MM.1S (cell line): ENCODE data around the gene CDC34.

ENCODE experiments used
- DNase-seq: peaks from one replicate; pipeline ENCODE4 v3.0.0-alpha.2; 2015
- H2AFZ ChIP-seq: fragments of 300-600 bp; sonication (generic); 2 replicates; pipeline ENCODE4 v1.6.0; 2016; ENCODE audit warnings: antibody characterized with exemption, low read length
- H3F3A ChIP-seq: fragments of 300-600 bp; sonication (generic); 2 replicates; pipeline ENCODE4 v1.6.1; 2016; ENCODE audit warnings: mild to moderate bottlenecking, antibody characterized with exemption, low read length, moderate library complexity, mixed read lengths; ENCODE audit not compliant: insufficient read depth
- H3K27ac ChIP-seq: fragments of 300-600 bp; sonication (generic); 2 replicates; pipeline ENCODE4 v1.5.1; 2016; ENCODE audit warnings: mild to moderate bottlenecking, low read length
- H3K27me3 ChIP-seq: fragments of 300-600 bp; sonication (generic); replicated peaks from 2 replicates; pipeline ENCODE4 v1.6.0; 2016; ENCODE audit warnings: low read length; ENCODE audit not compliant: insufficient read depth
- H3K36me3 ChIP-seq: fragments of 300-600 bp; sonication (generic); replicated peaks from 2 replicates; pipeline ENCODE4 v1.6.1; 2016; ENCODE audit warnings: mild to moderate bottlenecking, low read length, mixed read lengths; ENCODE audit not compliant: insufficient read depth
- H3K4me1 ChIP-seq: fragments of 300-600 bp; sonication (generic); 2 replicates; pipeline ENCODE4 v1.6.1; 2016; ENCODE audit warnings: low read length, mixed read lengths
- H3K4me2 ChIP-seq: fragments of 300-600 bp; sonication (generic); 2 replicates; pipeline ENCODE4 v1.6.0; 2016; ENCODE audit warnings: low read depth, low read length
- H3K4me3 ChIP-seq: fragments of 300-600 bp; sonication (generic); 2 replicates; pipeline ENCODE4 v1.5.1; 2016; ENCODE audit warnings: low read length, mixed read lengths
- H3K79me2 ChIP-seq: fragments of 300-600 bp; sonication (generic); 2 replicates; pipeline ENCODE4 v1.6.1; 2016; ENCODE audit warnings: mixed run types, low read length, mixed read lengths
- H3K9ac ChIP-seq: fragments of 300-600 bp; sonication (generic); 2 replicates; pipeline ENCODE4 v1.6.1; 2016; ENCODE audit warnings: low read length, mixed read lengths
- H3K9me2 ChIP-seq: fragments of 300-600 bp; sonication (generic); replicated peaks from 2 replicates; pipeline ENCODE4 v1.6.1; 2016; ENCODE audit warnings: mild to moderate bottlenecking, low read length, mixed read lengths; ENCODE audit not compliant: insufficient read depth
- H3K9me3 ChIP-seq: fragments of 300-600 bp; sonication (generic); replicated peaks from 2 replicates; pipeline ENCODE4 v1.6.1; 2016; ENCODE audit warnings: mild to moderate bottlenecking, low read length, mixed read lengths; ENCODE audit not compliant: insufficient read depth
- H4K20me1 ChIP-seq: fragments of 300-600 bp; sonication (generic); 2 replicates; pipeline ENCODE4 v1.6.1; 2016; ENCODE audit warnings: mild to moderate bottlenecking, low read length, moderate library complexity, mixed read lengths; ENCODE audit not compliant: insufficient read depth
- EZH2 ChIP-seq: fragments of 300-600 bp; sonication (generic); optimal IDR thresholded peaks from 2 replicates; pipeline ENCODE3; 2017; ENCODE audit warnings: low read depth, mild to moderate bottlenecking, antibody characterized with exemption, low read length, mixed read lengths
- EZH2phosphoT487 ChIP-seq: fragments of 300-600 bp; sonication (generic); IDR thresholded peaks from 2 replicates; pipeline ENCODE4 v1.6.1; 2018; ENCODE audit warnings: antibody characterized with exemption, low read length
- TF ChIP-seq, protein P1 (sequence below): fragments of 300-600 bp; sonication (generic); IDR thresholded peaks from 2 replicates; pipeline ENCODE4 v1.5.1; 2016; ENCODE audit warnings: antibody characterized with exemption, low read length, mixed read lengths

CDC34 gene

GRCh38 chr19:589693-590395 is 58.3 kb downstream of the CDC34 start, which contains the start of gene HCN2:
Gene HCN2 (plus strand): TSS chr19:589881. CDS start chr19:589946, 65 bp downstream.
- no peaks in the 10 kb centered on the region for H3K79me2 ChIP-seq
- H3K27me3 ChIP-seq, result peaks cover 65% of the 10 kb centered on the region
- no peak within 1 kb of the TSS for H2AFZ ChIP-seq
- no peak within 1 kb of the TSS for H3K9ac ChIP-seq
- H3K9me3 ChIP-seq, result no peaks in the 10 kb centered on the region
- H3K9me2 ChIP-seq, result no peaks in the 10 kb centered on the region
- no peaks in the 10 kb centered on the region for H3K36me3 ChIP-seq
- no peak for DNase-seq
- no peaks in the 10 kb centered on the region for H4K20me1 ChIP-seq
- TF ChIP-seq EZH2phosphoT487, result no peak
- TF ChIP-seq EZH2, result no peak
- TF ChIP-seq, protein P1, sequence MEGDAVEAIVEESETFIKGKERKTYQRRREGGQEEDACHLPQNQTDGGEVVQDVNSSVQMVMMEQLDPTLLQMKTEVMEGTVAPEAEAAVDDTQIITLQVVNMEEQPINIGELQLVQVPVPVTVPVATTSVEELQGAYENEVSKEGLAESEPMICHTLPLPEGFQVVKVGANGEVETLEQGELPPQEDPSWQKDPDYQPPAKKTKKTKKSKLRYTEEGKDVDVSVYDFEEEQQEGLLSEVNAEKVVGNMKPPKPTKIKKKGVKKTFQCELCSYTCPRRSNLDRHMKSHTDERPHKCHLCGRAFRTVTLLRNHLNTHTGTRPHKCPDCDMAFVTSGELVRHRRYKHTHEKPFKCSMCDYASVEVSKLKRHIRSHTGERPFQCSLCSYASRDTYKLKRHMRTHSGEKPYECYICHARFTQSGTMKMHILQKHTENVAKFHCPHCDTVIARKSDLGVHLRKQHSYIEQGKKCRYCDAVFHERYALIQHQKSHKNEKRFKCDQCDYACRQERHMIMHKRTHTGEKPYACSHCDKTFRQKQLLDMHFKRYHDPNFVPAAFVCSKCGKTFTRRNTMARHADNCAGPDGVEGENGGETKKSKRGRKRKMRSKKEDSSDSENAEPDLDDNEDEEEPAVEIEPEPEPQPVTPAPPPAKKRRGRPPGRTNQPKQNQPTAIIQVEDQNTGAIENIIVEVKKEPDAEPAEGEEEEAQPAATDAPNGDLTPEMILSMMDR, result no peak
- H3K4me3 ChIP-seq, result no peak within 1 kb of the TSS
- H3K27ac ChIP-seq, result no peak within 1 kb of the TSS
- no peaks in the 10 kb centered on the region for H3F3A ChIP-seq
- H3K4me2 ChIP-seq, result no peak within 1 kb of the TSS
- no peaks in the 10 kb centered on the region for H3K4me1 ChIP-seq

DNA sequence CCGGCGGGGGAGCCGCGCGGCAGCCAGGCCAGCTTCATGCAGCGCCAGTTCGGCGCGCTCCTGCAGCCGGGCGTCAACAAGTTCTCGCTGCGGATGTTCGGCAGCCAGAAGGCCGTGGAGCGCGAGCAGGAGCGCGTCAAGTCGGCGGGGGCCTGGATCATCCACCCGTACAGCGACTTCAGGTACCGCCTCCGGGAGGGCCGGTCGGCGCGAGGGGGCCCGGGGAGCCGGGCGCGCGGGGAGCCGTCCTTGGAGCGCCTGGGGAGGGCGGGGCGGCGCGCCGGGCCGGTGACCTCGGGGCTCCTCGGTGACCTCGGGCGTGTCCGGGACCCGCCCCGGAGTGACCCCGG is 58.8 kb downstream of the CDC34 start:
- TF ChIP-seq, protein P1, result no peak
- TF ChIP-seq EZH2 (no peak), EZH2phosphoT487 (no peak)
- H3K4me1 ChIP-seq, result no peaks in the 10 kb centered on the region
- H3K9me2 ChIP-seq, result no peaks in the 10 kb centered on the region
- no peaks in the 10 kb centered on the region for H4K20me1 ChIP-seq
- H2AFZ ChIP-seq, result no peak overlapping the region
- no peak overlapping the region for H3K27ac ChIP-seq
- H3F3A ChIP-seq, result no peaks in the 10 kb centered on the region
- H3K4me2 ChIP-seq, result no peak overlapping the region
- no peak overlapping the region for H3K4me3 ChIP-seq
- H3K27me3 ChIP-seq, result peaks cover 70% of the 10 kb centered on the region
- no peaks in the 10 kb centered on the region for H3K9me3 ChIP-seq
- H3K79me2 ChIP-seq, result no peaks in the 10 kb centered on the region
- no peaks in the 10 kb centered on the region for H3K36me3 ChIP-seq
- no peak for DNase-seq
- H3K9ac ChIP-seq, result no peak overlapping the region

DNA sequence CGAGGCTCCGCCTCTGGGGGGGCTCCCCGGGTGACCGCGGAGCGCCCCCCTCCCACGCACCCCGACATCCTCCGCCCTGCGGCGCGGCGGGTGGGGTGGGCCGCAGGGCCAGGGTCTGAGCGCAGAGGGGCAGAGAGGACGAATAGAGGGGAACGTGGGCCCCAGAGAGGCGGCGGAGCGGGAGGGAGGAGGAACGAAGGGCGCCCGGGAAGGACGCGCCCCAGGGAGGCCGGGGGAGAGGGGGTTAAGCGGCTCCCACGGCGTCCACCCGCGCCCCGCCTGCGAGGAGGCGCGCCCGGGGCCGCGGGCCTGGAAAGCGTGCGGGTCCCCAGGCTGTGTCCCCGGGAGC is 59.2 kb downstream of the CDC34 start:
- no peak overlapping the region for H3K4me2 ChIP-seq
- no peaks in the 10 kb centered on the region for H3K4me1 ChIP-seq
- no peaks in the 10 kb centered on the region for H3K9me3 ChIP-seq
- no peak for DNase-seq
- no peak overlapping the region for H3K27ac ChIP-seq
- TF ChIP-seq EZH2 (no peak), EZH2phosphoT487 (no peak)
- TF ChIP-seq, protein P1, result no peak
- H3K9ac ChIP-seq, result no peak overlapping the region
- H3K27me3 ChIP-seq, result peaks cover 74% of the 10 kb centered on the region
- no peak overlapping the region for H2AFZ ChIP-seq
- no peaks in the 10 kb centered on the region for H4K20me1 ChIP-seq
- no peaks in the 10 kb centered on the region for H3K36me3 ChIP-seq
- H3K79me2 ChIP-seq, result no peaks in the 10 kb centered on the region
- H3K9me2 ChIP-seq, result no peaks in the 10 kb centered on the region
- no peak overlapping the region for H3K4me3 ChIP-seq
- H3F3A ChIP-seq, result no peaks in the 10 kb centered on the region
